Measurements from ENCODE around the gene ULK3. TPM values are rescaled to one million over a fixed set of nuclear protein-coding genes. Genes with fewer than 3 reads are reported as not detected.

ULK3 gene
- total and polyA plus RNA-seq, 2 donors (not counting 1 experiment from before 2014, with no cell fraction given) = 51.1 to 108 TPM

DNA sequence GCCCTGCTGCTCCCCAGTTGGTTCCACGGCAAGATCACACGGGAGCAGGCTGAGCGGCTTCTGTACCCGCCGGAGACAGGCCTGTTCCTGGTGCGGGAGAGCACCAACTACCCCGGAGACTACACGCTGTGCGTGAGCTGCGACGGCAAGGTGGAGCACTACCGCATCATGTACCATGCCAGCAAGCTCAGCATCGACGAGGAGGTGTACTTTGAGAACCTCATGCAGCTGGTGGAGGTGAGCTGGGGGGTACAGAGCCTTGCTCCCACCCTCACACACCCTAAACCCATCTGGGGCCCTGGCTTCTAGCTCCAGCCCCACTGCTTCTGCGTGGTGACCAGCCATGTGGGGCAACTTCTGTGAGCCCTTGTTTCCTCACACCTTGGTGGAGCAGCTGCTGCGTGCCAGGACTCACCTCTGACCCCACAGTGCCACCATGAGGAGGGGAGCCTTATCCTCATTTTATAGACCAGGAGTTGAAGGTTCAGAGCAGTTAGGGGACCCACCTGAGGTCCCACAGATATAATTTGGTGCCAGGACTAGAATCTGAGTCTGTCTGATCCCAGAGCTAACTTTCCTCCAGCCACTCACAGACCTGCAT lies 43.6 kb downstream of the ULK3 start:
- H3K27ac ChIP-seq (ENCODE audit: low read length in 2 of 2) = peak overlapping the region; percentile 89 to 93
- H3K27me3 Mint-ChIP-seq = no peaks in the 10 kb centered on the region
- no peak overlapping the region for H3K4me3 ChIP-seq (ENCODE audit: control extremely low read depth in 1 of 5, extremely low read depth in 1 of 5, insufficient read depth in 1 of 5, low read depth in 2 of 5, low read length in 4 of 5)
- peaks cover 70% of the 10 kb centered on the region for H3K79me2 ChIP-seq (ENCODE audit: control insufficient read depth, insufficient read depth, low read length)
- H4K20me1 ChIP-seq (ENCODE audit: control insufficient read depth, insufficient read depth, low read length, poor library complexity, severe bottlenecking) = peaks cover 95% of the 10 kb centered on the region
- DNase-seq = peak; percentile 79
- no peak overlapping the region for H3K9ac ChIP-seq (ENCODE audit: low read length)
- H2AFZ ChIP-seq (ENCODE audit: insufficient read depth, low read depth, low read length, poor library complexity, severe bottlenecking) = no peak overlapping the region
- H3K27me3 ChIP-seq (replicated peaks in 1 of 4; ENCODE audit: control extremely low read depth in 1 of 4, control insufficient read depth in 3 of 4, insufficient read depth in 4 of 4, low read length in 3 of 4) = no peaks in the 10 kb centered on the region
- intact Hi-C loops (cut with micrococcal nuclease) = no loop called here
- peak overlapping the region; percentile 78 for H3K4me3 Mint-ChIP-seq
- no peaks in the 10 kb centered on the region for H3K9me3 ChIP-seq (ENCODE audit: control extremely low read depth in 1 of 3, control insufficient read depth in 2 of 3, insufficient read depth in 1 of 3, low read length in 2 of 3)
- H3K27ac Mint-ChIP-seq = peak overlapping the region; percentile 90
- ChIA-PET CTCF (interaction anchor here (0.7 to 37.1 kb wide), 22 partner anchors 9 to 398 kb away, joined by 3 to 2548 read pairs (median 5); partner anchors contain the start of genes CLK3, CPLX3, CSK and FAM219B), POLR2A (interaction anchor here (0.9 to 15.8 kb wide), 6 partner anchors 8 to 44 kb away, joined by 3 to 572 read pairs (median 8); partner anchors contain the start of gene CSK)
- 79% methylated on average over 10 of the region's 16 CpGs for WGBS (ENCODE audit: insufficient coverage)
- H3K4me1 ChIP-seq (ENCODE audit: control insufficient read depth in 2 of 2, insufficient read depth in 2 of 2, low read length in 2 of 2) = peaks cover 63 to 67% of the 10 kb centered on the region in 2 donors
- H3K9me3 Mint-ChIP-seq (ENCODE audit: insufficient read depth) = no peaks in the 10 kb centered on the region
- peak; percentile 35 for ATAC-seq (ENCODE audit: low read depth)
- H3K4me2 ChIP-seq (replicated peaks; ENCODE audit: low read depth, low read length, poor library complexity, severe bottlenecking) = peak overlapping the region; percentile 62
- H3K36me3 ChIP-seq (replicated peaks in 1 of 2; ENCODE audit: control extremely low read depth in 1 of 2, control insufficient read depth in 1 of 2, extremely low read depth in 1 of 2, insufficient read depth in 2 of 2, low read length in 1 of 2) = peaks cover 0 to 92% of the 10 kb centered on the region in 2 experiments
- TF ChIP-seq, protein P1, sequence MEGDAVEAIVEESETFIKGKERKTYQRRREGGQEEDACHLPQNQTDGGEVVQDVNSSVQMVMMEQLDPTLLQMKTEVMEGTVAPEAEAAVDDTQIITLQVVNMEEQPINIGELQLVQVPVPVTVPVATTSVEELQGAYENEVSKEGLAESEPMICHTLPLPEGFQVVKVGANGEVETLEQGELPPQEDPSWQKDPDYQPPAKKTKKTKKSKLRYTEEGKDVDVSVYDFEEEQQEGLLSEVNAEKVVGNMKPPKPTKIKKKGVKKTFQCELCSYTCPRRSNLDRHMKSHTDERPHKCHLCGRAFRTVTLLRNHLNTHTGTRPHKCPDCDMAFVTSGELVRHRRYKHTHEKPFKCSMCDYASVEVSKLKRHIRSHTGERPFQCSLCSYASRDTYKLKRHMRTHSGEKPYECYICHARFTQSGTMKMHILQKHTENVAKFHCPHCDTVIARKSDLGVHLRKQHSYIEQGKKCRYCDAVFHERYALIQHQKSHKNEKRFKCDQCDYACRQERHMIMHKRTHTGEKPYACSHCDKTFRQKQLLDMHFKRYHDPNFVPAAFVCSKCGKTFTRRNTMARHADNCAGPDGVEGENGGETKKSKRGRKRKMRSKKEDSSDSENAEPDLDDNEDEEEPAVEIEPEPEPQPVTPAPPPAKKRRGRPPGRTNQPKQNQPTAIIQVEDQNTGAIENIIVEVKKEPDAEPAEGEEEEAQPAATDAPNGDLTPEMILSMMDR (IDR thresholded peaks at IDR 0.05) = no peak
- H3K4me1 Mint-ChIP-seq = peaks cover 56% of the 10 kb centered on the region

DNA sequence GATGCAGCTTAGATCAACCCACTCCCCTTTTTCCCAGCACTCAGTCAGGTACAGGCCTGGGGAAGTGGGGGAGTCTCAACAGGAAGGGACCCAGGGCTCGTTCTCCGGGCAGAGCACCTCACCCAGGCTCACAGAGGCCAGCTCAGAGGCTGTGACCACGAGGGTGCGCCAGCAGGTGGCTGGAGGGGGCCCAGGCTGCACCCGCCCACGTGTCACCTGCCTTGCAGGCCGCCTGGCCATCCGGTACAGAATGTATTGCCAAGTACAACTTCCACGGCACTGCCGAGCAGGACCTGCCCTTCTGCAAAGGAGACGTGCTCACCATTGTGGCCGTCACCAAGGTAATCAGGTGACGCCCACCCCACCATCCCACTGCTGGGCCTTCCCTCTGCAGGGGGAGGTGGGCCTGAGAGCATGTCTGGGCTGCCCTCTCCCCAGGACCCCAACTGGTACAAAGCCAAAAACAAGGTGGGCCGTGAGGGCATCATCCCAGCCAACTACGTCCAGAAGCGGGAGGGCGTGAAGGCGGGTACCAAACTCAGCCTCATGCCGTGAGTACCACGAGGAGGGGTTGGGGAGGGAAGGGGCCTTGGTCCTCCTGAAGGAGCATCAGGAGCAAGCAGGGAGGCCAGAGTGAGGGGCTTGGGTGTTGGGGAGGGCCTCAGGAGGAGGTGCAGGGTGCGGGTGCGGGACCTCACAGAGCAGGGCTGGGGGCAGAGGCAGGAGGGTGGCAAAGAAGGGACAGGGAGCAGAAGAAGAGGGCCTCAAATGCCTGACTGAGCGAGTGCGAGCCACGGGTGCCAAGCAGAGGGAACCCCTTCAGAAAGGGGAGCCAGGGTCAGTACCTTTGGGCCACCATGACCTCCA lies 44.3 kb downstream of the ULK3 start:
- H3K36me3 ChIP-seq (replicated peaks in 1 of 2; ENCODE audit: control extremely low read depth in 1 of 2, control insufficient read depth in 1 of 2, extremely low read depth in 1 of 2, insufficient read depth in 2 of 2, low read length in 1 of 2) = peaks cover 0 to 91% of the 10 kb centered on the region in 2 experiments
- no peak for TF ChIP-seq EZH2 (IDR thresholded peaks at IDR 0.05; ENCODE audit: borderline replicate concordance, insufficient read depth, low read depth, low read length, poor library complexity, severe bottlenecking)
- TF ChIP-seq, protein P1 (IDR thresholded peaks at IDR 0.05) = no peak
- no peaks in the 10 kb centered on the region for H3K27me3 Mint-ChIP-seq
- no peak overlapping the region for H3K4me3 ChIP-seq (ENCODE audit: control extremely low read depth in 1 of 5, extremely low read depth in 1 of 5, insufficient read depth in 1 of 5, low read depth in 2 of 5, low read length in 4 of 5)
- H3K79me2 ChIP-seq (ENCODE audit: control insufficient read depth, insufficient read depth, low read length) = peaks cover 78% of the 10 kb centered on the region
- ATAC-seq (ENCODE audit: low read depth) (no peak), DNase-seq (no peak)
- peaks cover 70 to 74% of the 10 kb centered on the region in 2 donors for H3K4me1 ChIP-seq (ENCODE audit: control insufficient read depth in 2 of 2, insufficient read depth in 2 of 2, low read length in 2 of 2)
- H3K27ac Mint-ChIP-seq = peak overlapping the region; percentile 90
- H2AFZ ChIP-seq (ENCODE audit: insufficient read depth, low read depth, low read length, poor library complexity, severe bottlenecking) = no peak overlapping the region
- H3K27ac ChIP-seq (ENCODE audit: low read length in 2 of 2) = peak overlapping the region; percentile 89 to 93
- CTCF ChIA-PET = interaction anchor here (0.6 to 37.1 kb wide), 20 partner anchors 8 to 398 kb away, joined by 3 to 2548 read pairs (median 4); partner anchors contain the start of genes CLK3, CSK, FAM219B and MPI
- peaks cover 60% of the 10 kb centered on the region for H3K4me1 Mint-ChIP-seq
- H4K20me1 ChIP-seq (ENCODE audit: control insufficient read depth, insufficient read depth, low read length, poor library complexity, severe bottlenecking) = peaks cover 95% of the 10 kb centered on the region
- H3K4me2 ChIP-seq (replicated peaks; ENCODE audit: low read depth, low read length, poor library complexity, severe bottlenecking) = peak overlapping the region; percentile 62
- H3K9ac ChIP-seq (ENCODE audit: low read length) = no peak overlapping the region
- H3K9me3 ChIP-seq (ENCODE audit: control extremely low read depth in 1 of 3, control insufficient read depth in 2 of 3, insufficient read depth in 1 of 3, low read length in 2 of 3) = no peaks in the 10 kb centered on the region
- no peaks in the 10 kb centered on the region for H3K27me3 ChIP-seq (replicated peaks in 1 of 4; ENCODE audit: control extremely low read depth in 1 of 4, control insufficient read depth in 3 of 4, insufficient read depth in 4 of 4, low read length in 3 of 4)
- H3K4me3 Mint-ChIP-seq = peak overlapping the region; percentile 61
- no peaks in the 10 kb centered on the region for H3K9me3 Mint-ChIP-seq (ENCODE audit: insufficient read depth)
- intact Hi-C loops (cut with micrococcal nuclease) = no loop called here
- 62% methylated on average over 25 of the region's 25 CpGs for WGBS (ENCODE audit: insufficient coverage)
- POLR2A ChIA-PET = interaction anchor here (1.1 to 15.8 kb wide), 5 partner anchors 8 to 45 kb away, joined by 3 to 572 read pairs (median 12); partner anchors contain the start of gene CSK
